ENCODE data around the gene MPND. TPM values are rescaled to one million over a fixed set of nuclear protein-coding genes. Genes with fewer than 3 reads are reported as not detected.

The MPND gene
- total RNA-seq, 4 donors from 2014 or later: 2.7 to 3.1 (median 3.0) TPM

GRCh38 chr19:4329858-4330257, 13.5 kb upstream of the MPND start:
- ATAC-seq (no peak), DNase-seq (no peak)
- TF ChIP-seq CTCF (IDR thresholded peaks at IDR 0.05 in 4 of 5, conservative IDR thresholded peaks at IDR 0.05 in 1 of 5) (no peak), POLR2A (IDR thresholded peaks at IDR 0.05) (no peak)
- Histone ChIP-seq H3K27ac (no peak overlapping the region), H3K9me3 (no peaks in the 10 kb centered on the region), H3K36me3 (no peaks in the 10 kb centered on the region), H3K4me3 (no peak overlapping the region), H3K4me1 (peaks cover 0 to 13% of the 10 kb centered on the region in 2 donors), H3K27me3 (peaks cover 11 to 17% (median 16%) of the 10 kb centered on the region in 3 donors)
- in situ Hi-C loops (cut with MboI; ENCODE audit: low sequenced_read_pairs in 4 of 4): no loop called here
- intact Hi-C loops (cut with DNase I; ENCODE audit: low total_unique reads): no loop called here

- in situ Hi-C loops (cut with MboI; ENCODE audit: low sequenced_read_pairs in 4 of 4): no loop called here
- ATAC-seq: no peak
- no peaks in the 10 kb centered on the region for H3K27me3 ChIP-seq
- H3K36me3 ChIP-seq: no peaks in the 10 kb centered on the region
- intact Hi-C loops (cut with DNase I; ENCODE audit: low total_unique reads): no loop called here
- H3K9me3 ChIP-seq: no peaks in the 10 kb centered on the region
- TF ChIP-seq CTCF (IDR thresholded peaks at IDR 0.05 in 4 of 5, conservative IDR thresholded peaks at IDR 0.05 in 1 of 5) (no peak), POLR2A (IDR thresholded peaks at IDR 0.05) (no peak)
- H3K4me3 ChIP-seq: no peak overlapping the region
- H3K4me1 ChIP-seq: peaks cover 0 to 4% of the 10 kb centered on the region in 2 donors
- no peak for DNase-seq
- H3K27ac ChIP-seq: no peak overlapping the region
These were observed 8.3 kb upstream of the MPND start for GRCh38 chr19:4334929-4335570.

GRCh38 chr19:4337906-4338440, 5.4 kb upstream of the MPND start:
- Histone ChIP-seq H3K4me1 (peaks cover 3 to 9% of the 10 kb centered on the region in 2 donors), H3K36me3 (no peaks in the 10 kb centered on the region), H3K4me3 (peak overlapping the region; percentile 44 to 53 (median 50)), H3K27ac (peak overlapping the region in 3 of 4 donors; percentile 39 to 63 (median 40)), H3K27me3 (no peaks in the 10 kb centered on the region), H3K9me3 (no peaks in the 10 kb centered on the region)
- ATAC-seq (no peak), DNase-seq (no peak)
- TF ChIP-seq POLR2A (IDR thresholded peaks at IDR 0.05): no peak
- TF ChIP-seq CTCF (IDR thresholded peaks at IDR 0.05 in 4 of 5, conservative IDR thresholded peaks at IDR 0.05 in 1 of 5): no peak
- in situ Hi-C loops (cut with MboI; ENCODE audit: low sequenced_read_pairs in 4 of 4): no loop called here
- intact Hi-C loops (cut with DNase I; ENCODE audit: low total_unique reads): no loop called here

DNA sequence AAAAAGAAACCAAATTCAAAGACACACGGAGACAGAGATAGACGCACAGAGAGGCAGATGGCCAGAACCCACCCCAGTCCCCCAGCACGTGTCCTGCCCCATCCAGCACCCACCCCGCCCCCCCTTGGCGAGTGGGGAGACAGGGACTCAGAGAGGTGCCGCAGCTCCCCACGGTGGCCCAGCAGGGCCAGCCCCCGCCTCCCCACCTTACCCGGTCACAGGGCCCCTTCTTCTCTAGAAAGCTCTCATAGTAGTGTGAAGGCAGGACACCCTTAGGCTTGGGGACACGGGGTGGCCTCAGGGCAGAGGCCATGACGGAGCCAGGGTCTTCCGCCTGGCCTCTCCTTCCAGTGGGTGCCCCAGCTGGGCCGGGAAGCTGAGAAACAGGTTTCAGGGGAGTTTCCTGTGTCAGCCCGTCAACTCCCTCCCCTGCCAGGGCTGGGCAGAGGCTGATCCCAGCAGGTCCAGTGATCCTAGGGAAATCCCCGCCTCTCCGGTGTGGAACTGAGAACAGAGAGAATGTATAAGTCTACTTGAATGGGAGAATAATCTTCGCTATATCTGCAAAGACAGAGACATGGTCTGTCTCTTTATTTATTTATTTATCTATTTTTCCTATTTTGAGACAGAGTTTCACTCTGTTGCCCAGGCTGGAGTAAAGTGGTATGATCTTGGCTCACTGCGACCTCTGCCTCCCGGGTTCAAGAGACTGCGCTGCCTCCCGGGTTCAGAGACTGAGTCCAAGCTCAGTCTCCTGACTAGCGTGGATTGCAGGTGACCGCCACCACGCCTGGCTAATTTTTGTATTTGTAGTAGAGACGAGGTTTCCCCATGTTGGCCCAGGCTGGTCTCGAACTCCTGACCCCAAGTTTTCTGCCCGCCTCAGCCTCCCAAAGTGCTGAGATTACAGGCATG, 4.7 kb upstream of the MPND start, which contains the start of gene STAP2:
Gene STAP2 (minus strand): TSS at position 387 of the 915 bp plus-strand sequence. CDS start 74 bp downstream, at position 313.
- H3K27me3 ChIP-seq: no peaks in the 10 kb centered on the region
- ATAC-seq (no peak), DNase-seq (no peak)
- H3K27ac ChIP-seq: peak within 1 kb of the TSS in 3 of 4 donors; percentile 39 to 63 (median 40)
- intact Hi-C loops (cut with DNase I; ENCODE audit: low total_unique reads) (no loop called here), in situ Hi-C loops (cut with MboI; ENCODE audit: low sequenced_read_pairs in 4 of 4) (no loop called here)
- peaks cover 3 to 9% of the 10 kb centered on the region in 2 donors for H3K4me1 ChIP-seq
- H3K4me3 ChIP-seq: peak within 1 kb of the TSS; percentile 44 to 53 (median 50)
- no peaks in the 10 kb centered on the region for H3K36me3 ChIP-seq
- H3K9me3 ChIP-seq: no peaks in the 10 kb centered on the region
- TF ChIP-seq POLR2A (IDR thresholded peaks at IDR 0.05): no peak
- no peak for TF ChIP-seq CTCF (IDR thresholded peaks at IDR 0.05 in 4 of 5, conservative IDR thresholded peaks at IDR 0.05 in 1 of 5)
